Activated T-cell treated with anti-CD3 and anti-CD28 coated beads, Interleukin-2, amount 50 U/mL, for 4 hours (primary cell): ENCODE measurements around the gene PSD4. TPM values are rescaled to one million over a fixed set of nuclear protein-coding genes. Genes with fewer than 3 reads are reported as not detected.

ENCODE experiments used
- ATAC-seq, 2 donors: fragments of 200-7000 bp; cut with Tn5 transposase; one replicate each; pipeline ENCODE4 v1.10.0; 2021
- DNase-seq: peaks from one replicate; pipeline ENCODE4 v3.0.0-alpha.2; 2020
- H3K27me3 Mint-ChIP-seq: one replicate; pipeline ENCODE4 v1.8.0; 2021; ENCODE audit warnings: low read depth, mixed read lengths
- H3K36me3 Mint-ChIP-seq: one replicate; pipeline ENCODE4 v1.8.0; 2022; ENCODE audit warnings: mixed read lengths; ENCODE audit not compliant: insufficient read depth
- H3K4me1 Mint-ChIP-seq: one replicate; pipeline ENCODE4 v1.8.0; 2021; ENCODE audit warnings: low read depth, mixed read lengths
- H3K4me3 Mint-ChIP-seq: one replicate; pipeline ENCODE4 v1.8.0; 2021; ENCODE audit warnings: mild to moderate bottlenecking, moderate library complexity, mixed read lengths
- H3K9me3 Mint-ChIP-seq: one replicate; pipeline ENCODE4 v1.8.0; 2021; ENCODE audit warnings: mixed read lengths
- total RNA-seq, 3 donors: library from RNA; stranded (reverse); gene quantifications; one replicate each; pipeline ENCODE4 v1.2.1, GENCODE V29; 2021

PSD4 gene
- total RNA-seq, 3 donors from 2014 or later = 155 to 172 (median 164) TPM

GRCh38 chr2:113182471-113183260 lies 8.9 kb downstream of the PSD4 start:
- Mint-ChIP-seq H3K4me3 (no peak overlapping the region), H3K9me3 (no peaks in the 10 kb centered on the region), H3K27me3 (no peaks in the 10 kb centered on the region), H3K4me1 (peaks cover 89% of the 10 kb centered on the region), H3K36me3 (peaks cover 31% of the 10 kb centered on the region)
- DNase-seq (no peak), ATAC-seq (no peak)

DNA sequence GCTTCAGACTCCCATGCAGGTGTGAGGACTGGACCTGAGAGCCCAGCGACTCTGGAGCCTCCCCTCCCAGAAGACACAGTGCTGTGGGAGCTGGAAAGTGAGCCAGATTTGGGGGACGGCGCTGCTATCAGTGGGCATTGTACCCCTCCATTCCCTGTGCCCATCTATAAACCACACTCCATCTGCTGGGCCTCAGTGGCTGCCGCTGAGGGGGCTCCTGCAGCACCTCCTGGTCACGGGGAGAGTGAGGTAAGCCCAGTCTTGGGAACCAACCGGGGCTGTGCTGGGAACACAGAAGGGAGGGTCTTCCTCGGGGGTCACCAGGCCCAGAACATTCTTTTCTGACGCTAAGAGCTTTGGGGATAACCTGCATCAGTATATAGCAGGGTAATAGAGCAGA lies 9.5 kb downstream of the PSD4 start:
- DNase-seq = no peak
- H3K9me3 Mint-ChIP-seq = no peaks in the 10 kb centered on the region
- H3K4me1 Mint-ChIP-seq = peaks cover 86% of the 10 kb centered on the region
- H3K27me3 Mint-ChIP-seq = no peaks in the 10 kb centered on the region
- H3K36me3 Mint-ChIP-seq = peaks cover 32% of the 10 kb centered on the region
- ATAC-seq = no peak
- H3K4me3 Mint-ChIP-seq = no peak overlapping the region

- H3K4me3 Mint-ChIP-seq = no peak overlapping the region
- peaks cover 32% of the 10 kb centered on the region for H3K36me3 Mint-ChIP-seq
These were observed 9.9 kb downstream of the PSD4 start for GRCh38 chr2:113183703-113184102.

GRCh38 chr2:113184531-113185230 lies 10.9 kb downstream of the PSD4 start:
- H3K9me3 Mint-ChIP-seq = no peaks in the 10 kb centered on the region
- H3K4me1 Mint-ChIP-seq = peaks cover 80% of the 10 kb centered on the region
- H3K27me3 Mint-ChIP-seq = no peaks in the 10 kb centered on the region
- no peak overlapping the region for H3K4me3 Mint-ChIP-seq
- peaks cover 31% of the 10 kb centered on the region for H3K36me3 Mint-ChIP-seq
- no peak for ATAC-seq
- no peak for DNase-seq

More at GRCh38 chr2:113183703-113184102, 9.9 kb downstream of the PSD4 start:
- Mint-ChIP-seq H3K27me3 (no peaks in the 10 kb centered on the region), H3K4me1 (peaks cover 82% of the 10 kb centered on the region), H3K9me3 (no peaks in the 10 kb centered on the region)
- ATAC-seq = no peak
- no peak for DNase-seq

DNA sequence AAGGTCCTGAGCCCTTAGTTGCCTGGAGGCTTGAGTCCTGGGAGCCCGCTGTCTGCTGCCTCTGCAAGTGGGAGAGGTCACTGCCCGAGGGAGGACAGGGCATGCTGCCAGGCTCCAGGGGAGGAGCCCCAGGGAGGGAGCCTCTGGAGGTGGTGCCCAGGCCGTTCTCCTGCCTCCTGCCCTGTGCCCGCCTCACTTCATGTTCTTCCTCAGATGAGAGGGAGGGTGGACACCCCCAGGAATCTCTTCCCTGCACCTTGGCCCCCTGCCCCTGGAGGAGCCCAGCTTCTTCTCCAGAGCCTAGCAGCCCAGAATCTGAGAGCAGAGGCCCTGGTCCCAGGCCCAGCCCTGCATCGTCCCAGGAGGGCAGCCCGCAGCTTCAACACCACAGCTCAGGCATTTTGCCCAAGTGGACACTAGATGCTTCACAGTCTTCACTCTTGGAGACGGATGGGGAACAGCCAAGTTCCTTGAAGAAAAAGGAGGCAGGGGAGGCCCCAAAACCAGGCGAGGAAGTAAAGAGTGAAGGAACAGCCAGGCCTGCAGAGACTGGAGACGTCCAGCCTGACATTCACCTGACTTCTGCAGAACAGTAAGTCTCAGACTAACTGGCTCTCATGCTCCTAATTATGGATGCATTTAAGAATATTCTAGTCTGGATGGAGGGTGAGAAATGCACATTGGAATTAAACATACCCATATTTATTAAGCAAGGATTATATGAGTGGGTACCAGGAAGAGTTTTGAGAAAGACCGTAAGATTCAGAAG lies 12.1 kb downstream of the PSD4 start:
- peaks cover 35% of the 10 kb centered on the region for H3K36me3 Mint-ChIP-seq
- H3K9me3 Mint-ChIP-seq = no peaks in the 10 kb centered on the region
- no peaks in the 10 kb centered on the region for H3K27me3 Mint-ChIP-seq
- no peak for DNase-seq
- H3K4me1 Mint-ChIP-seq = peaks cover 74% of the 10 kb centered on the region
- H3K4me3 Mint-ChIP-seq = no peak overlapping the region
- ATAC-seq = no peak

GRCh38 chr2:113186433-113186796 lies 12.6 kb downstream of the PSD4 start:
- no peak overlapping the region for H3K4me3 Mint-ChIP-seq
- no peak for ATAC-seq
- DNase-seq = no peak
- H3K27me3 Mint-ChIP-seq = no peaks in the 10 kb centered on the region
- H3K36me3 Mint-ChIP-seq = peaks cover 35% of the 10 kb centered on the region
- H3K9me3 Mint-ChIP-seq = no peaks in the 10 kb centered on the region
- H3K4me1 Mint-ChIP-seq = peaks cover 68% of the 10 kb centered on the region

- Mint-ChIP-seq H3K36me3 (peaks cover 31% of the 10 kb centered on the region), H3K9me3 (no peaks in the 10 kb centered on the region), H3K4me1 (peaks cover 55% of the 10 kb centered on the region), H3K4me3 (no peak overlapping the region), H3K27me3 (no peaks in the 10 kb centered on the region)
- ATAC-seq (no peak), DNase-seq (no peak)
These were observed 14.0 kb downstream of the PSD4 start for GRCh38 chr2:113187771-113188170.

DNA sequence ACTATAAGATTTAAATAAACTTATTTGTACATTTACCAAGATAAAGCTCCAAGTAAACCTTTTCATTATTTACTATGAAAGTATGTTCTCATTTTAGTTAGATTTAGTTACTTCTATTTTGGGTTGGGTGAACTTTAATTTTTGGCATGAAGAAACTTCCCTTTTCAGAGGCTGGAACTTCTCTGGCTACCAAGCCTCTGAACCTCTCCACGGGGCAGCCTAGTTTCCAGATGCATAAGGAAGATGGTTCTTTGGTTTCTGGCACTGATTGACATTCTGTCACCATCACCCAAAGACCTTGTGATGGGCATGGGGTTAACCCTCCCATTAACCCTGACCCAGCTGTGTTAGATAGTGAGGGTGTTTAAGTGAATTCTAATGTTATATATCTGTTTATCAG lies 17.1 kb downstream of the PSD4 start:
- H3K9me3 Mint-ChIP-seq = no peaks in the 10 kb centered on the region
- H3K27me3 Mint-ChIP-seq = no peaks in the 10 kb centered on the region
- no peak overlapping the region for H3K4me3 Mint-ChIP-seq
- ATAC-seq (no peak), DNase-seq (no peak)
- peaks cover 37% of the 10 kb centered on the region for H3K36me3 Mint-ChIP-seq
- H3K4me1 Mint-ChIP-seq = peaks cover 49% of the 10 kb centered on the region

DNA sequence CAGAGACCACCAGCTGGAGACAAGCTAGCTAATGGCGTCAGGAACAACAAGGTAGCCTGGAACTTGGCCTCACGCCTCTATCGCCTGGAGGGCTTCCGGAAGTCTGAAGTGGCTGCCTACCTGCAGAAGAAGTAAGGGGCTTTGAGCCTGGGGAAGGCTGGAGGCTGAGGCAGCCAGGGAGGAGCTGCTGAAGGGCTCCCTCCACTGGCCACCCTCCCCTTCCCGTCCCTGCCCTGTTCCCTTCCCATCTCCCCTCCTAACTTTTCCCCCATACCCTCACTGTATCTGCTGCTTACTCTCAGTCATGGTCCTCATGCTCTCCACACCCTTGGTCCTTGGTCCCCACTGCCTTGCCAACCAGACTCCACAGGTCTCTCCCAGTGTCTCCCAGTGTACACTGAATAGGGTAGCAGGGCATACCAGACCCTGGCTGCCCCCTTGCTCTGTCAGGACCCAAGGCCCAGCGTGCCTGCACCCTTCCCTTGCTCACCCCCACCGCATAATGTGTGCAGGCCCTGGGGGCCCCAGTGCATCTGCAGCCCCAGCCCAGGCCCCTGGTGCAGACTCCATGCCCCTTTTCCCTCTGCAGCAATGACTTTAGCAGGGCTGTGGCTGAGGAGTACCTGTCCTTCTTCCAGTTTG lies 18.8 kb downstream of the PSD4 start:
- H3K27me3 Mint-ChIP-seq = no peaks in the 10 kb centered on the region
- DNase-seq (no peak), ATAC-seq (no peak)
- peaks cover 43% of the 10 kb centered on the region for H3K36me3 Mint-ChIP-seq
- H3K4me1 Mint-ChIP-seq = peaks cover 51% of the 10 kb centered on the region
- no peak overlapping the region for H3K4me3 Mint-ChIP-seq
- H3K9me3 Mint-ChIP-seq = no peaks in the 10 kb centered on the region

DNA sequence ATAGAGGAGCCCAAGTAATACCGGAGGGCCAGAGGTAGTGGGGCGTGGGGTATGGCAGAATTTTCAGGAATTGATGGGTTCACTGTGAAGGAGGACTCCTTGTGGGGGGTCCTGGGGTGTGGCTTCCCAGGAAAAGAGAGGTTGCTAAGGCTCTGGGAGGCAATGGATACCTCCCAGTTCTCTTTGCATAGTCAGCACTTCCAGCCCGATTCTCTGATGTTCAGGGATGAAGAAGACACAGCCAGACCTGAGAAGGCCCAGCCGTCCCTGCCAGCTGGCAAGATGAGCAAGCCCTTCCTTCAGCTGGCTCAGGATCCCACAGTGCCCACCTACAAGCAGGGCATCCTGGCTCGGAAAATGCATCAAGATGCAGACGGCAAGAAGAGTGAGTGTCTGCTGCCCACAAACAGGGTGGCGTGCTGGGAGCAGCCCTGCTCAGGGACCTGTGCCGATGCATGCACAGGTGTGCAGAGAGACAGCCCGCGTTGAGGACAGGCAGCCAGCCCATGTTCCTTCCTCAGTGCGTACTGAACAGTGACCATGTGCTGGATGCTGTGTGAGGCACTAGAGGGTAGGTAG lies 22.2 kb downstream of the PSD4 start:
- no peak for ATAC-seq
- H3K36me3 Mint-ChIP-seq = peaks cover 34% of the 10 kb centered on the region

DNA sequence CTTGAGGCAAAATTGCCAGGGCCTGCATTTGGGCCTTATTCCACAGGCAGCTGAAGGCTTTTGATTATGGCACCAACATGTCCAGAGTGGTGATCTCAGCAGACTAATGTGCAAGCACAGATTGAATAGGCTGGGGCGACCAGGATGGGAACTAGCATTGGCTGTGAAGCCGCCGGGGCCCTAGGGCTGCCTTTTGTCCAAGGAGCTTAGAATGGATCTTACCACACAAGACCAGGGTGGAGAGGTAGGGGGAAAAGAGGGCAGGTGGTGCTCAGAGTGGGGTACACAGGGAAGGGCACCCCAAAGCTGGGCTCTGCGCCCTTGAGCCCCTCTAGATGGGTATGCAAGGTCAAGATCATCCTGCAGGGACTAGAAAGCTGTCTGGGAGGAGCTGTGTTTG lies 23.1 kb downstream of the PSD4 start:
- no peaks in the 10 kb centered on the region for H3K27me3 Mint-ChIP-seq
- H3K4me1 Mint-ChIP-seq = peaks cover 35% of the 10 kb centered on the region
- no peaks in the 10 kb centered on the region for H3K9me3 Mint-ChIP-seq
- H3K4me3 Mint-ChIP-seq = no peak overlapping the region
- ATAC-seq (no peak), DNase-seq (no peak)
- peaks cover 36% of the 10 kb centered on the region for H3K36me3 Mint-ChIP-seq

More for the DNA sequence above, 22.2 kb downstream of the PSD4 start:
- H3K27me3 Mint-ChIP-seq = no peaks in the 10 kb centered on the region
- no peak for DNase-seq
- H3K4me3 Mint-ChIP-seq = no peak overlapping the region
- H3K9me3 Mint-ChIP-seq = no peaks in the 10 kb centered on the region
- H3K4me1 Mint-ChIP-seq = peaks cover 35% of the 10 kb centered on the region

GRCh38 chr2:113197347-113198047 lies 23.7 kb downstream of the PSD4 start:
- Mint-ChIP-seq H3K4me1 (peaks cover 35% of the 10 kb centered on the region), H3K27me3 (no peaks in the 10 kb centered on the region), H3K4me3 (no peak overlapping the region), H3K9me3 (no peaks in the 10 kb centered on the region), H3K36me3 (peaks cover 36% of the 10 kb centered on the region)
- no peak for ATAC-seq
- DNase-seq = no peak

DNA sequence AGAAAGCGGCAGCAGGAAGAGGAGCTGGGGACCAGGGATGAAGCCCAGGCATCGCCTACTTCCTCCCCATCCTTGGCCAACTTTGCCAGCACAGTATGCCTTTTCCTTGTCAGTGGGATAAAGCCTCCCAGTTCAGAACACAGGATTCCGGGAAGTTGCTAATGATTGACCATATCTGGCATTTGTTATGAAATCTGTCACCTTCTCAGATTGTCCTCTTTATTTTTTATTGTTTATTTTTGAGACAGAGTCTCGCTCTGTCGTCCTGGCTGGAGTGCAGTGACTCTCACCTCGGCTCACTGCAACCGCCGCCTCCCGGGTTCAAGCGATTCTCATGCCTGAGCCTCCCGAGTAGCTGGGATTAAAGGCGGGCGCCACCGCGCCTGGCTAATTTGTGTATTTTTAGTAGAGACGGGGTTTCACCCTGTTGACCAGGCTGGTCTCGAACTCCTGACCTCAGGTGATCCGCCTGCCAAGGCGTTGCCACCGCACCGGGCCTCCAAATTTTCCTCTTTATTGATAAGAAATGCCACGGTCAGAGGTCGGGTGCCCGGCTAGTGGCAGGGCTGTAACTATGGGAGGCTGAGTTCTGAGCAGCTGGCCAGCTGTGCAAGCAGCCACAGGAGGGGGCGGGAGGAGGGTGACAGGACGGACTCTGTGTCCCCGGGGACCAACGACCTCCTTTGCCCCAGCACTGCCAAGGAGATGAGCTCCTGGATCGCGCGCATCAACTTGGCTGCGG lies 24.4 kb downstream of the PSD4 start:
- DNase-seq (no peak), ATAC-seq (no peak)
- H3K9me3 Mint-ChIP-seq = no peaks in the 10 kb centered on the region
- H3K4me1 Mint-ChIP-seq = peaks cover 35% of the 10 kb centered on the region
- H3K27me3 Mint-ChIP-seq = no peaks in the 10 kb centered on the region
- H3K36me3 Mint-ChIP-seq = peaks cover 43% of the 10 kb centered on the region
- no peak overlapping the region for H3K4me3 Mint-ChIP-seq
